ENCODE measurements around the gene YBEY.

YBEY gene

GRCh38 chr21:46256501-46256994, 29.6 kb upstream of the YBEY start:
- no peak for TF ChIP-seq Cebpa-rat (IDR thresholded peaks at IDR 0.05)
- H4K20me1 ChIP-seq, result peaks cover 38% of the 10 kb centered on the region
- peaks cover 38% of the 10 kb centered on the region for H3K4me1 ChIP-seq
- H3K4me2 ChIP-seq, result no peak overlapping the region
- H3K4me3 ChIP-seq, result no peak overlapping the region
- peaks cover 94% of the 10 kb centered on the region for H3K36me3 ChIP-seq
- no peak overlapping the region for H3K9ac ChIP-seq
- H3K9me3 ChIP-seq, result no peaks in the 10 kb centered on the region
- no peaks in the 10 kb centered on the region for H3K27me3 ChIP-seq
- H3K27ac ChIP-seq, result no peak overlapping the region

- Histone ChIP-seq H3K9ac (no peak overlapping the region), H4K20me1 (peaks cover 60% of the 10 kb centered on the region), H3K4me2 (no peak overlapping the region), H3K4me1 (no peaks in the 10 kb centered on the region), H3K27ac (no peak overlapping the region), H3K36me3 (peaks cover 99% of the 10 kb centered on the region), H3K4me3 (no peak overlapping the region), H3K27me3 (no peaks in the 10 kb centered on the region), H3K9me3 (no peaks in the 10 kb centered on the region)
- TF ChIP-seq Cebpa-rat (IDR thresholded peaks at IDR 0.05), result no peak
These were observed 22.0 kb upstream of the YBEY start for GRCh38 chr21:46264046-46264689.

DNA sequence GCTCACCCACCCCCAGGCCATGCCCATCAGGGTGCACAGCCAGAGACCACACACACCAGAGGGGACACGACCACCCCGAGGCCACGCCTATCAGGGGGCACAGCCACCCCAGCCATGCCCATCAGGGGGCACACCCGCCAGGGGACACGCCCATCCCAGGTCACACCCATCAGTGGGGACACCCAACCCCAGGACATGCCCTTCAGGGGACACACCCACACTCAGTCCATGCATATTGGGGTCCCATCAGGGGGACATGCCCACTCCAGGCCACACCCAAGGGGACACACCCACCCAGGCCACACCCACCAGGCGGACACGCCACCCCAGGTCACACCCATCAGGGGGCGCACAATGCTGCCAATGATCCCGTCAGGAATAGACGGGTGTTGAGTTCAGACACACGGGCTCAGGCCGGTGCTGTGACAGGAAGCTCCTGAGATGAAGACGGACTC, 21.4 kb upstream of the YBEY start:
- H3K4me1 ChIP-seq, result no peaks in the 10 kb centered on the region
- no peak for TF ChIP-seq Cebpa-rat (IDR thresholded peaks at IDR 0.05)
- no peak overlapping the region for H3K4me3 ChIP-seq
- H3K36me3 ChIP-seq, result peaks cover 99% of the 10 kb centered on the region
- no peak overlapping the region for H3K4me2 ChIP-seq
- H3K27ac ChIP-seq, result no peak overlapping the region
- H4K20me1 ChIP-seq, result peaks cover 60% of the 10 kb centered on the region
- no peaks in the 10 kb centered on the region for H3K9me3 ChIP-seq
- H3K9ac ChIP-seq, result no peak overlapping the region
- H3K27me3 ChIP-seq, result no peaks in the 10 kb centered on the region

DNA sequence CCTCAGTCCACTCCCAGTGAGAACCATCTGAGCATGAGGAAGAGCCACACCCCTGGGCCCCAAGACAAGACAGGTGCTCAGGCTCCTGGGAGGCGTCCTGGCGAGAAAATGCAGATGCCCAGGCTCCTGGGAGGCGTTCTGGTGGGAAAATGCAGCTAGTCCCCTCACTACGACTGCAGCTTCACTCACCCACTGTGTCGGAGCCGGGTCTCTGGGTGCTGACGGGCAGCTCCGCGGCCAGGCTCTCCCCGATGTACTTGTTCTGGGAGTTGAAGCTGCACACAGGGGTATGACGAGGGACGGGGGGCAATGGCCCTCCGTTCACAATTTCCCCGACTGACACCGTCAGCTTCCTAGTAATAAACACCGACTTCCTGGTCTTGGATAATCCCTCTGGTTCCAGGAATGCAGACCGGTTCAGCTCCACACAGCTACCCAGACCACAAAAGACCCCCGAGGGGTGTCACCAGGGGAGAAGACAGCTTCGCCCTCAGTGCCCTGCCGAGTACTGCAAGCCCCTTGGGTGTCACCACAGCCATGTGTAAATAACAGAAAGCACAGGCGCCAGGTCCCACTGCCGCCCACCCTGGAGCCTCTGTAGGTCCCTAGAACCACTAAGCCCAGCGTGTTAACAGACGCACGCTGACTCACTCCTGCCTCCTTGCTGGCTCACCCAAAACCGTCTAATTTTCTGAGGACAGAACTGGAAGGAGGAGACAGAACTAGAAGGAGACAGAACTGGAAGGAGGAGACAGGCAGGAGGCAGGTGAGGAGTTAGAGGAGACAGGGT, 20.2 kb upstream of the YBEY start:
- H3K36me3 ChIP-seq, result peaks cover 99% of the 10 kb centered on the region
- no peak overlapping the region for H3K9ac ChIP-seq
- peaks cover 56% of the 10 kb centered on the region for H4K20me1 ChIP-seq
- H3K4me2 ChIP-seq, result no peak overlapping the region
- H3K4me3 ChIP-seq, result no peak overlapping the region
- H3K27me3 ChIP-seq, result no peaks in the 10 kb centered on the region
- H3K9me3 ChIP-seq, result no peaks in the 10 kb centered on the region
- no peaks in the 10 kb centered on the region for H3K4me1 ChIP-seq
- TF ChIP-seq Cebpa-rat (IDR thresholded peaks at IDR 0.05), result no peak
- H3K27ac ChIP-seq, result no peak overlapping the region

DNA sequence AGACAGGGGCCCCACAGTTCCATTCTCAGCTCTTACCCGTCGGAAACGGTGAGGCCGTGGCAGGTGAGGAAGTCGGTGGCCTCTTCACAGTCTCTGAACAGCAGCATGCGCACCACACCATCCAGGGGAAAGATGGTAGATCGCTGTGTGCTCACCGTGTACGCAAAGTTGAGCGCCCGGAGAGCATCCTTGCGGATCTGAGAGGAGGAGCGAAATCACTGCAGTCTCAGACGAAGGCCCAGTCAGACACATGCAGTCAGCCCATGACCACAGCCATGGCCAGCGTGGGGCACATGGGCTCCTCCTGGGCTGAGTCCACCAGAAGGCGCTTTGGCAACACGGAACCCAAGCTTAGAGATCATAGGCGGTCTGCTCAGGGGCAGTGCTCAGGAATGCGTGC, 19.2 kb upstream of the YBEY start:
- no peak for TF ChIP-seq Cebpa-rat (IDR thresholded peaks at IDR 0.05)
- peaks cover 99% of the 10 kb centered on the region for H3K36me3 ChIP-seq
- H3K9ac ChIP-seq, result no peak overlapping the region
- H3K4me2 ChIP-seq, result no peak overlapping the region
- H3K4me3 ChIP-seq, result no peak overlapping the region
- peaks cover 54% of the 10 kb centered on the region for H4K20me1 ChIP-seq
- no peaks in the 10 kb centered on the region for H3K4me1 ChIP-seq
- H3K27me3 ChIP-seq, result no peaks in the 10 kb centered on the region
- no peaks in the 10 kb centered on the region for H3K9me3 ChIP-seq
- H3K27ac ChIP-seq, result no peak overlapping the region

DNA sequence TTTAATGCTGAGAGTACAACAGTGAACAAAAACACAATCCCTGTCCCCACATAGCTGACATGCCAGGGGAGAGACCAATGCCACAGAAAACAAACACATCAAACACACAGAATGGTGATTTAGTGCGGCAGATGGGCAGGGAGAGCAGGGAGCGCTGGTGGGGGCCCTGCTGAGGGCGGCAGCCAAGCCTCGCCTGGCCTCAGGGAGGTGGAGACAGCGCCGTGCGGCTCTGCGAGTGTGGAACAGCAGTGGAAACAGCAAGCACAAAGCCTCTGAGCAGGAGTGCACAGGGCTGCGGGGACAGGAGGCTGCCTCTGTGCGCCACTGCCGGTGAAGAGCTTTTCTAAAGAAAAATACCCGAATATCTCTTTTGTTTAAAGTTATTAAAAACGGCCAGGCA, 17.8 kb upstream of the YBEY start:
- no peak overlapping the region for H3K27ac ChIP-seq
- TF ChIP-seq Cebpa-rat (IDR thresholded peaks at IDR 0.05), result no peak

DNA sequence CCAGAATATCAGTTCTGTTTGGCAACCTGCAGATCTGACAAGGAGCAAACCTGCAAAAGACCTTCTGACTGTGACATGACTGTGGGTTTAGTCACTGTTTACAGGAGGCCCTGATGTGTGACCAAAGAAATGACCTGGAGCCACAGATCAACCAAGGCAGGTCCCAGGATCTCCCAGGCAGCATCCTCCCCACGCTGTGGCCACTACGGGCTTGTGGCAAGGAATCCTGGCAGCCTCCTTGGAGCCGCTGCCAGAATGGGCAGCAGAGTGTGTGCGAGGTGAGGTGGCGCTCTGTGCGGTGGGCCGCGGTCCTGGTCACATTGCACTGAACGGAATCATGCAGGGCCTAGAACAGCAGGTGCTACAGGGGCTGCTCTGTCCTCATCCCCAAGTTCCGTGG, 16.7 kb upstream of the YBEY start:
- Histone ChIP-seq H3K27me3 (0 out of 2 replicates have a peak, but pooled peaks cover 3% of the 10 kb centered on the region), H3K9me3 (no peaks in the 10 kb centered on the region), H3K9ac (no peak overlapping the region), H4K20me1 (peaks cover 63% of the 10 kb centered on the region), H3K4me3 (no peak overlapping the region), H3K4me2 (no peak overlapping the region), H3K36me3 (peaks cover 100% of the 10 kb centered on the region), H3K4me1 (no peaks in the 10 kb centered on the region), H3K27ac (no peak overlapping the region)
- TF ChIP-seq Cebpa-rat (IDR thresholded peaks at IDR 0.05), result no peak

More for the DNA sequence above, 17.8 kb upstream of the YBEY start:
- Histone ChIP-seq H3K4me2 (no peak overlapping the region), H4K20me1 (peaks cover 66% of the 10 kb centered on the region), H3K9ac (no peak overlapping the region), H3K9me3 (no peaks in the 10 kb centered on the region), H3K4me1 (no peaks in the 10 kb centered on the region), H3K4me3 (no peak overlapping the region), H3K36me3 (peaks cover 100% of the 10 kb centered on the region), H3K27me3 (no peaks in the 10 kb centered on the region)

- Histone ChIP-seq H3K4me1 (no peaks in the 10 kb centered on the region), H3K36me3 (peaks cover 99% of the 10 kb centered on the region), H3K27me3 (0 out of 2 replicates have a peak, but pooled peaks cover 3% of the 10 kb centered on the region), H3K4me3 (no peak overlapping the region), H3K4me2 (no peak overlapping the region), H4K20me1 (peaks cover 48% of the 10 kb centered on the region), H3K9me3 (no peaks in the 10 kb centered on the region), H3K9ac (no peak overlapping the region), H3K27ac (no peak overlapping the region)
- no peak for TF ChIP-seq Cebpa-rat (IDR thresholded peaks at IDR 0.05)
These were observed 12.8 kb upstream of the YBEY start for GRCh38 chr21:46273341-46273740.

GRCh38 chr21:46274797-46275390, 11.2 kb upstream of the YBEY start:
- Histone ChIP-seq H3K9me3 (no peaks in the 10 kb centered on the region), H4K20me1 (peaks cover 52% of the 10 kb centered on the region), H3K4me2 (no peak overlapping the region), H3K27me3 (0 out of 2 replicates have a peak, but pooled peaks cover 3% of the 10 kb centered on the region), H3K4me1 (no peaks in the 10 kb centered on the region), H3K9ac (no peak overlapping the region), H3K27ac (no peak overlapping the region), H3K36me3 (peaks cover 99% of the 10 kb centered on the region), H3K4me3 (no peak overlapping the region)
- no peak for TF ChIP-seq Cebpa-rat (IDR thresholded peaks at IDR 0.05)

All from BLaER1 (cell line).